Measurements from ENCODE around the gene GALNT13.

Gene GALNT13

GRCh38 chr2:154381931-154382794 is 510.4 kb downstream of the GALNT13 start:
- Histone ChIP-seq H3K4me3 (ENCODE audit: low read length) (no peak overlapping the region), H3K36me3 (replicated peaks; ENCODE audit: low read depth, low read length) (no peaks in the 10 kb centered on the region), H3K79me2 (ENCODE audit: low read length) (no peaks in the 10 kb centered on the region), H4K20me1 (ENCODE audit: insufficient read depth, low read length) (no peaks in the 10 kb centered on the region), H3K9me3 (ENCODE audit: insufficient read depth, low read length) (no peaks in the 10 kb centered on the region), H3K4me2 (ENCODE audit: low read length) (no peak overlapping the region), H2AFZ (ENCODE audit: low read depth, low read length) (no peak overlapping the region), H3K27ac (ENCODE audit: low read length) (no peak overlapping the region), H3K9ac (ENCODE audit: low read length) (no peak overlapping the region), H3K27me3 (ENCODE audit: low read depth, low read length) (no peaks in the 10 kb centered on the region), H3K4me1 (ENCODE audit: low read length) (no peaks in the 10 kb centered on the region)
- no peak for TF ChIP-seq CTCF (IDR thresholded peaks at IDR 0.05; ENCODE audit: low read depth, low read length)
- no peak for TF ChIP-seq EZH2phosphoT487 (IDR thresholded peaks at IDR 0.05; ENCODE audit: low read depth)

GRCh38 chr2:154386186-154386585 is 514.5 kb downstream of the GALNT13 start:
- Histone ChIP-seq H3K9me3 (ENCODE audit: insufficient read depth, low read length) (peaks cover 13% of the 10 kb centered on the region; the same call in 1 of the 2 replicates), H3K27ac (ENCODE audit: low read length) (no peak overlapping the region), H3K4me3 (ENCODE audit: low read length) (no peak overlapping the region), H3K4me2 (ENCODE audit: low read length) (no peak overlapping the region), H3K9ac (ENCODE audit: low read length) (no peak overlapping the region), H3K36me3 (replicated peaks; ENCODE audit: low read depth, low read length) (no peaks in the 10 kb centered on the region), H3K79me2 (ENCODE audit: low read length) (no peaks in the 10 kb centered on the region), H2AFZ (ENCODE audit: low read depth, low read length) (no peak overlapping the region), H3K4me1 (ENCODE audit: low read length) (no peaks in the 10 kb centered on the region), H3K27me3 (ENCODE audit: low read depth, low read length) (no peaks in the 10 kb centered on the region), H4K20me1 (ENCODE audit: insufficient read depth, low read length) (no peaks in the 10 kb centered on the region)
- TF ChIP-seq EZH2phosphoT487 (IDR thresholded peaks at IDR 0.05; ENCODE audit: low read depth) = no peak
- no peak for TF ChIP-seq CTCF (IDR thresholded peaks at IDR 0.05; ENCODE audit: low read depth, low read length)

GRCh38 chr2:154391051-154391450 is 519.3 kb downstream of the GALNT13 start:
- Histone ChIP-seq H3K4me2 (ENCODE audit: low read length) (no peak overlapping the region), H3K4me1 (ENCODE audit: low read length) (peaks cover 13% of the 10 kb centered on the region), H3K27me3 (ENCODE audit: low read depth, low read length) (no peaks in the 10 kb centered on the region), H3K4me3 (ENCODE audit: low read length) (no peak overlapping the region), H3K9ac (ENCODE audit: low read length) (no peak overlapping the region), H3K79me2 (ENCODE audit: low read length) (no peaks in the 10 kb centered on the region), H3K27ac (ENCODE audit: low read length) (no peak overlapping the region), H4K20me1 (ENCODE audit: insufficient read depth, low read length) (no peaks in the 10 kb centered on the region), H3K36me3 (replicated peaks; ENCODE audit: low read depth, low read length) (peaks cover 13% of the 10 kb centered on the region), H2AFZ (ENCODE audit: low read depth, low read length) (no peak overlapping the region), H3K9me3 (ENCODE audit: insufficient read depth, low read length) (peaks cover 19% of the 10 kb centered on the region; the same call in 1 of the 2 replicates)
- no peak for TF ChIP-seq EZH2phosphoT487 (IDR thresholded peaks at IDR 0.05; ENCODE audit: low read depth)
- no peak for TF ChIP-seq CTCF (IDR thresholded peaks at IDR 0.05; ENCODE audit: low read depth, low read length)

GRCh38 chr2:154392256-154392655 is 520.5 kb downstream of the GALNT13 start:
- Histone ChIP-seq H3K27me3 (ENCODE audit: low read depth, low read length) (no peaks in the 10 kb centered on the region), H3K27ac (ENCODE audit: low read length) (peak overlapping the region; percentile 24; the same call in 1 of the 2 replicates), H3K4me1 (ENCODE audit: low read length) (peaks cover 13% of the 10 kb centered on the region), H2AFZ (ENCODE audit: low read depth, low read length) (no peak overlapping the region), H3K9me3 (ENCODE audit: insufficient read depth, low read length) (peaks cover 19% of the 10 kb centered on the region; the same call in 1 of the 2 replicates), H3K36me3 (replicated peaks; ENCODE audit: low read depth, low read length) (peaks cover 13% of the 10 kb centered on the region), H3K4me3 (ENCODE audit: low read length) (no peak overlapping the region), H3K4me2 (ENCODE audit: low read length) (peak overlapping the region; percentile 4; the same call in 1 of the 2 replicates), H3K79me2 (ENCODE audit: low read length) (no peaks in the 10 kb centered on the region), H3K9ac (ENCODE audit: low read length) (no peak overlapping the region), H4K20me1 (ENCODE audit: insufficient read depth, low read length) (no peaks in the 10 kb centered on the region)
- no peak for TF ChIP-seq EZH2phosphoT487 (IDR thresholded peaks at IDR 0.05; ENCODE audit: low read depth)
- no peak for TF ChIP-seq CTCF (IDR thresholded peaks at IDR 0.05; ENCODE audit: low read depth, low read length)

Data from OCI-LY3 (cell line).